Neural progenitor cell (in vitro differentiated cells): ENCODE data around the gene SPOCK3.

Source experiments
- CTCF ChIP-seq: fragments of 200-600 bp; sonication (generic); IDR thresholded peaks from 2 replicates; pipeline ENCODE4 v1.5.1; 2017; ENCODE audit warnings: antibody characterized with exemption, mild to moderate bottlenecking
- EZH2phosphoT487 ChIP-seq: fragments of 200-600 bp; sonication (generic); IDR thresholded peaks from 2 replicates; pipeline ENCODE4 v1.6.1; 2017; ENCODE audit warnings: antibody characterized with exemption

- TF ChIP-seq CTCF (no peak), EZH2phosphoT487 (no peak)
These were observed 198.9 kb downstream of the SPOCK3 start for GRCh38 chr4:167035390-167035789.
